ENCODE data around the gene CTSF. TPM values are rescaled to one million over a fixed set of nuclear protein-coding genes. Genes with fewer than 3 reads are reported as not detected.

Gene CTSF
- 30.3 to 40.9 TPM (median 33.5 TPM) in 5 replicates for total RNA-seq (2022; extraction: Qiagen RNA extraction)

DNA sequence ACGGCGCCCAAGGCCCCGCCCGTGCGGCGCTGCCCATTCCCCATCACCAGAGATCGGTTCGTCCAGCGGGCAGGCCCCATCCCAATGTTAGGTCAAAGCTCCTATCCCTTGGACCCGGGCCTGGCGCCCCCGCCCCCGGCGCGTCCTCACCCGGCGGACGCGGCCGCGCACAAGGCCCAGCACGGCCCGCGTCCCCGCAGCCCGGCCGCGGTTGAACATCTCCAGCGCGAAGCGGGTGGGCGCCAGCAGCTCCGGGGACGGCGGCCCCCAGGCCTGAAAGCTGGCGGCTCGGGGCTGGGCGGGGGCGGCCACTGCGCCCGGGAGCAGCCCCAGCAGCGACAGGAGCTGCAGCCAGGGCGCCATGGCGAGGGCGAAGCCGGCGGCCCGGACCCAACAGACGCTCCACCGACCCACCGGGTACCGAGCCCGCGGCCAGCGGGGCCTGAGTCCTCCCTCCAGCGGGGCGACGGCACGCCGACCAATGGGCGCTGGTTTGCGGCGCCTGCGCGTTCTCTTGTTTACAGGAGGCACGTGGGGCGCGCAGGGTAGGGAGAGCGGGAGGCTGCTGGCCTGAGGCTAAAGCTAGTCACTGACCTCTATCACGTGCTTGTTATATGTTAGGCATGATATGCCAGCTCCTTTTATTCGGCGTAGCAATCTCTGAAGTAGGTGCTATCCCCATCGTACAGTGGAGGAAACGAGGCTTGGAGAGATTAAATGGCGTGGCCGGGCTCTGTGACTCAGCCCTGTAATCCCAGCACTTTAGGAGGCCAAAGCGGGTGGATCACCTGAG is at the start of gene CTSF:
Gene CTSF, minus strand, starts transcription at position 483 of the 793 bp plus-strand sequence. Its CDS starts 120 bp downstream, at position 363.

GRCh38 chr11:66616379-66617154 is 48.2 kb upstream of the CTSF start, which contains the start of gene RBM14:
RBM14 (plus strand) TSS chr11:66616630; CDS start chr11:66616721, 91 bp downstream.

DNA sequence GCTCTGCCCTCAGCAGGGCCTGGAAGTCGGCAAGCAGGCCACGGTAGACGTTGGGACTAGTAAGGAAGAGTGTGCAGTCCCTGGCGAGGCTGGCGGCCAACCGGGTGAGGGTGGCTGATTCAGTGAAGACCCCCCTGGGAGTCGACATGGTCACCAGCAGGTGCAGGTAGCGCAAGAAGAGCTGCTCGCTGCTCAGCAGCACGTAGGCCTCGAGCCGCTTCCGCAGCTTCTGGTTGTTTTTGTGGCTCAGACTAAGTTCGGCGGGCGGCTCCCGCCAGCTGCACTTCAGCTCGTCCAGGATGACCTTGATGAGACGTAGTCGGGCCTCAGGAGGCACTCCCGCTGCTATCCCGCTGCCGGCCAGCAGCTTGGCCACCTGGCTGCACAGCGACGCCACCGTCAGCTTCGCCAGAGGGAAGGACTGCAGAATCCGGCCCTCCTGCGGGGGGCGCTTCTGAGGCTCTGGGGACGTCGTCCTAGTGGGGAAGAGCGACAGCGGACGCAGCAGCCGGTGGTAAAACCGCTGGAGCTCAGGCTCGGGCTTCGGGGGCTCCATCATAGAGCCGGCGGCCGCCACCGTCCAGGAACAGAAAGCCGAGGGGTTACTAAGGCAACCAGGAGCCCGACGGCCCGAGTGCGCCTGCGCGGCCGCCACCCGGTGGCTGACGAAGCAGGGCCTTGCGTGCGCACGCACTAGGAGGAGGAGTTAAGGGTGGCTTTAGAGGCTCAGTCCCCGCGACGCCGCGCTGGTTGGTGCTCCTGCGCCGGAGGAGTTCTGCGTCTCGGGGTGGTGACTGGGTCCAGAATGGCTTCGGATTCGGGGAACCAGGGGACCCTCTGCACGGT is 24.3 kb upstream of the CTSF start, which contains the start of the genes CCDC87 and CCS:
Gene CCDC87, minus strand, starts transcription at position 607 of the 846 bp plus-strand sequence. Its CDS starts 48 bp downstream, at position 559.
Gene CCS, plus strand, starts transcription at position 729 of the 846 bp plus-strand sequence. Its CDS starts 77 bp downstream, at position 806.

DNA sequence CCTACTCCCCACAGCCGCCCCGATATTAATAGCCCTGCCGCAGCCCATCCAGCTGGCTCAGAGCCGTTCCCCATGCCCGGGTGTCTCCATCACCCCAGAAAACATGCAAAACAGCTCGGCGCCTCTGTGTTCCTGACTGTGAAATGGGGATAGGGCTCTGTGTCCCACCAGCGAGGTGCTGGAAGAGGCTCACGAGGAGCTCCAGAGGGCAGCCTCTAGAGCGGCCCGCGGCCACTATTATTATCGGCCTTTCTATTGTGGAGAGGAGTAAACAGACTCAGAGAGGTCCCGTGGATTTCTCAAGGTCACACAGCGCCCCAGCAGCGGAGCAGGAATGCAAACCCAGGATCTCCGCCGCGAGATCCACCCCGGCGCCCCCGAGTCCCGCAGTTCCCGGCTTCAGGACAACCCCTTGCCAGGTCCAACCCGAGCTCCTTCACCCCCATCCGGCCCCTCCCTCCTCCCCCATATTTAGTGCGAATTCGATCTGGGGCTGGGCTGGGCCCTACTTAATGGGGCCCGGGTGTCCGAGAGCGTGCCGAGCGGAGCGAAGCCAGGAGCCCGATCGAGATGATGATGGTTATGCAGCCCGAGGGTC is 21.9 kb downstream of the CTSF start, which contains the start of gene ACTN3:
Gene ACTN3, plus strand, starts transcription at position 536 of the 598 bp plus-strand sequence. Its CDS starts 35 bp downstream, at position 571.

GRCh38 chr11:66545701-66546367 is 22.6 kb downstream of the CTSF start, which contains the start of gene ZDHHC24:
ZDHHC24 (minus strand) TSS chr11:66546048; CDS start chr11:66546003, 45 bp downstream.

Other genes starting within 250 kb of the CTSF start
- 23.9 to 37.3 TPM (median 32.9 TPM) in 5 replicates for gene RIN1, start 232.2 kb downstream of the CTSF start, total RNA-seq (2022; extraction: Qiagen RNA extraction)
- gene BRMS1, start 223.5 kb downstream of the CTSF start, total RNA-seq (2022; extraction: Qiagen RNA extraction): 74.1 to 98.9 TPM (median 84.5 TPM) in 5 replicates
- gene B4GAT1, start 221.0 kb downstream of the CTSF start, total RNA-seq (2022; extraction: Qiagen RNA extraction): 12.7 to 20.1 TPM (median 17.5 TPM) in 5 replicates
- 6.4 to 7.5 TPM (median 6.8 TPM) in 5 replicates for gene SLC29A2, start 196.8 kb downstream of the CTSF start, total RNA-seq (2022; extraction: Qiagen RNA extraction)
- gene NPAS4, start 147.6 kb downstream of the CTSF start, total RNA-seq (2022; extraction: Qiagen RNA extraction): not detected in 5 replicates
- gene MRPL11, start 129.8 kb downstream of the CTSF start, total RNA-seq (2022; extraction: Qiagen RNA extraction): 96.7 to 118 TPM (median 111 TPM) in 5 replicates
- gene PELI3, start 101.7 kb downstream of the CTSF start, total RNA-seq (2022; extraction: Qiagen RNA extraction): 3.6 to 5.6 TPM (median 5.1 TPM) in 5 replicates
- gene DPP3, start 88.2 kb downstream of the CTSF start, total RNA-seq (2022; extraction: Qiagen RNA extraction): 52.7 to 59.0 TPM (median 57.5 TPM) in 5 replicates
- 8.2 to 11.7 TPM (median 9.5 TPM) in 5 replicates for gene BBS1, start 58.0 kb downstream of the CTSF start, total RNA-seq (2022; extraction: Qiagen RNA extraction)
- gene ZDHHC24, start 22.6 kb downstream of the CTSF start, total RNA-seq (2022; extraction: Qiagen RNA extraction): 6.2 to 14.4 TPM (median 13.6 TPM) in 5 replicates
- not detected in 5 replicates for gene ACTN3, start 21.7 kb downstream of the CTSF start, total RNA-seq (2022; extraction: Qiagen RNA extraction)
- 0.60 to 0.67 TPM (median 0.63 TPM) in 5 replicates for gene CCDC87, start 24.5 kb upstream of the CTSF start, total RNA-seq (2022; extraction: Qiagen RNA extraction)
- gene CCS, start 24.6 kb upstream of the CTSF start, total RNA-seq (2022; extraction: Qiagen RNA extraction): 26.2 to 30.7 TPM (median 27.4 TPM) in 5 replicates
- 63.5 to 82.0 TPM (median 66.9 TPM) in 5 replicates for gene RBM14, start 48.0 kb upstream of the CTSF start, total RNA-seq (2022; extraction: Qiagen RNA extraction)
- gene RBM4, start 70.1 kb upstream of the CTSF start, total RNA-seq (2022; extraction: Qiagen RNA extraction): 128 to 156 TPM (median 136 TPM) in 5 replicates
- 17.6 to 22.3 TPM (median 19.3 TPM) in 5 replicates for gene RBM4B, start 109.3 kb upstream of the CTSF start, total RNA-seq (2022; extraction: Qiagen RNA extraction)
- gene SPTBN2, start 160.6 kb upstream of the CTSF start, total RNA-seq (2022; extraction: Qiagen RNA extraction): 8.7 to 10.7 TPM (median 9.7 TPM) in 5 replicates